GM18511 (cell line): ENCODE results near the gene MRPL40.

Experiments
- ATAC-seq: cut with Tn5 transposase; IDR thresholded peaks from one replicate; pipeline ENCODE4 v1.9.1; 2021; ENCODE audit warnings: mild to moderate bottlenecking, moderate library complexity; ENCODE audit not compliant: unreplicated experiment

MRPL40 gene

GRCh38 chr22:19479355-19480172, 47.2 kb downstream of the MRPL40 start, which contains the start of gene CDC45:
CDC45 (plus strand) TSS chr22:19479920; CDS start chr22:19479969, 49 bp downstream.
- peak; percentile 89 for ATAC-seq

- ATAC-seq = no peak
Measured at GRCh38 chr22:19480173-19480568, 47.8 kb downstream of the MRPL40 start.

- no peak for ATAC-seq
Measured at GRCh38 chr22:19480789-19481188, 48.4 kb downstream of the MRPL40 start.

- no peak for ATAC-seq
Measured at GRCh38 chr22:19482297-19482696, 50.0 kb downstream of the MRPL40 start.

GRCh38 chr22:19483481-19484244, 51.3 kb downstream of the MRPL40 start:
- ATAC-seq = no peak
